H1 (cell line): ENCODE results near the gene OR7D2.

Source experiments
- ASH2L ChIP-seq: fragments of 200-600, 300-600 bp; sonication (generic); IDR thresholded peaks from one replicate; pipeline ENCODE4 v1.7.1; 2017; ENCODE audit warnings: low read length
- CBX8 ChIP-seq: fragments of 300-800, 300-1000 bp; sonication (generic); IDR thresholded peaks from 2 replicates; pipeline ENCODE4 v1.7.1; 2016; ENCODE audit warnings: low read depth, low read length, borderline replicate concordance
- CTCF ChIP-seq, 3 experiments: IDR thresholded peaks; 1 replicate in 2 of 3; 2 replicates in 1 of 3; pipeline versions ENCODE4 v1.5.1 to v1.6.1; 2011; ENCODE audit warnings: low read length in 3 of 3, mild to moderate bottlenecking in 3 of 3, inconsistent platforms in 2 of 3, low read depth in 1 of 3, moderate library complexity in 1 of 3; ENCODE audit not compliant: insufficient read depth in 1 of 3; ENCODE audit errors: control extremely low read depth in 1 of 3
- EP300 ChIP-seq, 2 experiments: IDR thresholded peaks; 1 replicate in 1 of 2; 2 replicates in 1 of 2; pipeline ENCODE4 v1.6.1; 2011 to 2012; ENCODE audit warnings: low read depth in 2 of 2, low read length in 2 of 2, mild to moderate bottlenecking in 2 of 2, borderline replicate concordance in 1 of 2, inconsistent platforms in 1 of 2, moderate library complexity in 1 of 2
- EZH2 ChIP-seq: fragments of 200-600 bp; sonication (generic); IDR thresholded peaks from 2 replicates; pipeline ENCODE4 v1.7.1; 2012; ENCODE audit warnings: low read depth, mild to moderate bottlenecking, moderate library complexity, low read length, inconsistent platforms; ENCODE audit not compliant: severe bottlenecking
- JUND ChIP-seq: IDR thresholded peaks from 2 replicates; pipeline ENCODE4 v1.6.1; 2011; ENCODE audit warnings: mild to moderate bottlenecking, improper control_type of control experiment, low read length
- MAX ChIP-seq: IDR thresholded peaks from 2 replicates; pipeline ENCODE4 v1.6.1; 2012; ENCODE audit warnings: inconsistent platforms
- NRF1 ChIP-seq: IDR thresholded peaks from 2 replicates; pipeline ENCODE4 v1.6.1; 2011; ENCODE audit warnings: mild to moderate bottlenecking, low read depth, low read length, improper control_type of control experiment
- POLR2A ChIP-seq, 2 experiments: IDR thresholded peaks; 1 replicate in 1 of 2; 2 replicates in 1 of 2; pipeline ENCODE4 v1.6.1; 2011; ENCODE audit warnings: low read depth in 2 of 2, low read length in 2 of 2, mild to moderate bottlenecking in 2 of 2; ENCODE audit errors: control extremely low read depth in 1 of 2
- POLR2AphosphoS5 ChIP-seq: IDR thresholded peaks from 2 replicates; pipeline ENCODE4 v1.6.1; 2011; ENCODE audit warnings: low read depth, low read length
- SIN3A ChIP-seq, 2 experiments: IDR thresholded peaks in 1 of 2; conservative IDR thresholded peaks in 1 of 2; 2 replicates each; pipeline ENCODE4 v1.6.1; 2011 to 2012; ENCODE audit warnings: low read length in 2 of 2, improper control_type of control experiment in 1 of 2, low read depth in 1 of 2, mild to moderate bottlenecking in 1 of 2
- USF2 ChIP-seq: IDR thresholded peaks from 2 replicates; pipeline ENCODE4 v1.6.1; 2011; ENCODE audit warnings: low read length, improper control_type of control experiment
- ZNF274 ChIP-seq: IDR thresholded peaks from 2 replicates; pipeline ENCODE4 v1.7.0; 2012; ENCODE audit warnings: low read length, borderline replicate concordance; ENCODE audit errors: extremely low read depth

- TF ChIP-seq NRF1 (no peak), CTCF (IDR thresholded peaks at IDR 0.05; ENCODE audit: control extremely low read depth in 1 of 3, insufficient read depth in 1 of 3, low read depth in 1 of 3, low read length in 3 of 3) (no peak), EZH2 (no peak), USF2 (no peak), EP300 (IDR thresholded peaks at IDR 0.05; ENCODE audit: borderline replicate concordance in 1 of 2, low read depth in 2 of 2, low read length in 2 of 2) (no peak), POLR2AphosphoS5 (no peak), MAX (no peak), SIN3A (conservative IDR thresholded peaks at IDR 0.05 in 1 of 2, IDR thresholded peaks at IDR 0.05 in 1 of 2; ENCODE audit: low read depth in 1 of 2, low read length in 2 of 2) (no peak), JUND (no peak), POLR2A (IDR thresholded peaks at IDR 0.05; ENCODE audit: control extremely low read depth in 1 of 2, low read depth in 2 of 2, low read length in 2 of 2) (no peak), ASH2L (no peak), ZNF274 (no peak), CBX8 (no peak)
Observed at GRCh38 chr19:9165261-9165660, 13.5 kb upstream of the OR7D2 start.
